HG03066 (cell line): ENCODE data around the gene RSRC1.
A peak's percentile ranks its signal among the peaks of the same experiment; 100 is the strongest.
"Not testable (repeated sequence)": the region's sequence is repeated elsewhere in the genome, so short reads cannot be mapped to it uniquely, and the experiment has no call there.

Source experiments
- ATAC-seq: cut with Tn5 transposase; IDR thresholded peaks from one replicate; pipeline ENCODE4 v1.9.1; 2021; ENCODE audit warnings: low read depth; ENCODE audit not compliant: unreplicated experiment

Gene RSRC1

DNA sequence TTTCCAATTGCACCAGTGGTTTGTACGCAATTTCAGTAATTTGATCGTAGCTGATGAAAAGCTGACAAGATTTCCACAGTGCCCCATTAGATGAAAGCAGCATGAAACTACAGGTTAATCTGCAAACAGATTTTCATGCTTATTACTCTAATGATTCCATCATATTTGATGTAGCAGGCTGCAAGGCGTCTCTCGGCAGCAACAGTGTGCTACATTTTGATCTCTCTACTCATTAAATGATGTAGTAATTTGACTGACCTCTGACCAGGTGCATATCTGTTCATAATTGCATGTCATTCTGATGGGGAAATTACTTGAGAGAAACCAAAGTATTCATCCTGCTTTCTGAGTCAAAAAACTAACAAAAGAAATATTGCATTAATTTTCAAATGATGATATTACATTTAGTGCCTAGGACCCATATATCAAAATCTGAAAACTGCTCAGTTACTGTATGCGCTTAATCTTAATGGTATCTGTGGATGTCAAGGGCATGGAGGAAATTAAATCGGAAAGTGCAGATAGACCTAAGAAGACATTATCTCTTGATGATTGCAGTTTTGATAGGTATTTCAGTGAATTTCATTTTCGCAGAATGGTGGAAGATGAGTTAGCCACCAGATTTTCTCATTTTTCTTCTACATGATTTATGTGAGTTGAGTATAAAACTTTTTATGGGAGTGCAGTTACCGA lies 198.5 kb downstream of the RSRC1 start:
- no peak for ATAC-seq

DNA sequence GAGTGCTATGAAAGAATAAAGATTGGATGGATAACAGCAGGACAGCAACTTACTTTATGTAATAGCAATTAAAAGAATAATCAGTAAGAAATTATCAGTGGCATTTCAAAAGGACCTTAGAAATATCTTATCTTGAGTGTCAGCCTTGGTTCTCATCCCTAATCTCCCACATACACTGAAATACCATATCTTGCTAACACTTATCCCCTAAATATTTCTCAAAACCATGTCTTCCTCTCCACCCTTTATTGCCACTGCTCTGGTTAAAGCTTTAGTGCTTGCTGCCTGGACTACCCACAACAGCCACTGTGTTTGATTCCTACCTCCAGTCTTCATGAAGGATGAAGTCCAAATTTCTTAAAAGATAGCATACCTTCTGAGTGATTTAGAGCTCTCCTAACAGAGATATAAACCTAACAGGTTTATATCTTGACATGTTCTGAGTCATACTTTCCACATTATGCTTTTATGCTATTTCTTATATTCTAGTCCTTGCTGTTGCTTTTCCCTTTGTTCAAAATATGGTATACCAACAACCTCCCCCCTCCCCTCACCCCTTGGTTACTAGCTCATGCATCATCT lies 202.8 kb downstream of the RSRC1 start:
- no peak for ATAC-seq

DNA sequence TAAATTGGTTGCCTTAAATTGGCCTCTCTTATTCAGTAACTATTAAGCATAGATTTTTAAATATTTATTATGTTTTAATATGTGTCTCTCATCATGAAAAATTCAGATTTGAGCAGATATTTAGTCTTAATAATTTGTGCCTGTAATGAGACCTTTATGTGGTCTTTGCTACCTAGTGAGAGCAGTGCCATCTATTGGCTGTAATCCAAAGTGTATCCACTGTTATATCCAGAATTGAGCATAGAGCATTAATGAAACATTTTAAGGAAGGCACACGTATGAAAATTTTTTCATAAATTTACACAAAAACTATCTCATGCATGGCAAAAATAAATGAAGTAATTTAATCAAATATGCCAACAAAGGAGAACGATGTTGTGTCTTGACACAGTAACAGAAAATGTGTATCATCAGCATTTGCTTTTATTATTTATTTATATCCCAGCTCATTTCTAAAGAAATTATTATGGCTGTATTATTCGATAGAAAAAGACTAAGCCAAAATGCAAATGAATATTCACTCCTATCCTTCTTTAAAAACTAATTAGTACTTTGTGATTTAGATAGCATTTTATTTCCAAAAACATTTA lies 203.5 kb downstream of the RSRC1 start:
- no peak for ATAC-seq

DNA sequence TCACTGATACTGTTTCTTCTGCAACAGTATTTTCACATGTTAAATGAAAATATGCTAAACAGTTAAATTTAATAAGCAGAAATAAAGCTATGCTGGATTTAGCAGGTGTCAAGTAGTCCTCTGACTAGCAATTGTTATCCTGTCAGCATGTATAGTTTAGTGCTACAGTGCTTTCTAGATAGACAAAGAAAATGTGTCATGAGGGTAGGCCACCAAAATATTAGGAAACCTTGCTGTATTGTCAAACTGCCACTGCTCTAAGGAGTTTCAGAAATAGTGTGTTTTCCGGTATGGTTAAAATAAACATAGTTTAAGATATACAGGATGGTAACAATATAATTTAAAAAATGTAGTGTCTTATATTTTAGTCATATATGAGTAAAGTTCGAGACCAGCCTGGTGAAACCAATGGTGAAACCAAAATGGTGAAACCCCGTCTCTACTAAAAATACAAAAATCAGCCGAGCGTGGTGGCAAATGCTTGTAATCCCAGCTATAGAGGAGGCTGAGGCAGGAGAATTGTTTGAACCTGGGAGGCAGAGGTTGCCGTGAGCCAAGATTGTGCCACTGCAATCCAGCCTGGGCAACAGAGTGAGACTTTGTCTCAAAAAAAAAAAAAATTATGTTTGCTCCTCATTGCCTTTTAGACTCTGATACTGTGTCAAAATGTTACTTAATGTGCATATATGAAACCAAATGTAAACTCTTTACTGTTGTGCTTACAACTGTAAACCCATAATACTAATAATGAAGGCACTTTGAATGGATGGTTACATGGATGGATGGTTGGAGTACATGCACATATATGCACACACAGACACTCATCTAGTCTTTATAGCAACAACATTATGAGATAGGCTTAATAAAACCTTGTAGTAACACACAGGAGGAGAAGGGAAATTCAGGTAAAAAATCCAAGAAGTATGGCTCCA lies 204.8 kb downstream of the RSRC1 start:
- ATAC-seq = peak; percentile 50

DNA sequence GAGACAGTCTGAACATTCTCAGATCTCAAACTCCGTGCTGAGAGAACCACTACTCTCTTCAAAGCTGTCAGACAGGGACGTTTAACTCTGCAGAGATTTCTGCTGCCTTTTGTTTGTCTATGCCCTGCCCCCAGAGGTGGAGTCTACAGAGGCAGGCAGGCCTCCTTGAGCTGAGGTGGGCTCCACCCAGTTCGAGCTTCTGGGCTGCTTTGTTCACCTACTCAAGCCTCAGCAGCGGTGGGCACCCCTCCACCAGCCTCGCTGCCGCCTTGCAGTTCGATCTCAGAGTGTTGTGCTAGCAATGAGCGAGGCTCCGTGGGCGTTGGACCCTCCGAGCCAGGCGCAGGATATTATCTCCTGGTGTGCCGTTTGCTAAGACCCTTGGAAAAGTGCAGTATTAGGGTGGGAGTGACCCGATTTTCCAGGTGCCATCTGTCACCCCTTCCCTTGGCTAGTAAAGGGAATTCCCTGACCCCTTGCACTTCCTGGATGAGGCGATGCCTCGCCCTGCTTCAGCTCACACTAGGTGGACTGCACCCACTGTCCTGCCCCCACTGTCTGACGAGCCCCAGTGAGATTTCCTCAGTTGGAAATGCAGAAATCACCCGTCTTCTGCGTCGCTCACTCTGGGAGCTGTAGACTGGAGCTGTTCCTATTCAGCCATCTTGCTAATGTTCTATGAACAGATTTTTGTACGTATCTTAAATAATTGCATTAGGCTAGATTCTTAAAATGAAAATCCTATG lies 220.0 kb downstream of the RSRC1 start:
- ATAC-seq = not testable (repeated sequence)

DNA sequence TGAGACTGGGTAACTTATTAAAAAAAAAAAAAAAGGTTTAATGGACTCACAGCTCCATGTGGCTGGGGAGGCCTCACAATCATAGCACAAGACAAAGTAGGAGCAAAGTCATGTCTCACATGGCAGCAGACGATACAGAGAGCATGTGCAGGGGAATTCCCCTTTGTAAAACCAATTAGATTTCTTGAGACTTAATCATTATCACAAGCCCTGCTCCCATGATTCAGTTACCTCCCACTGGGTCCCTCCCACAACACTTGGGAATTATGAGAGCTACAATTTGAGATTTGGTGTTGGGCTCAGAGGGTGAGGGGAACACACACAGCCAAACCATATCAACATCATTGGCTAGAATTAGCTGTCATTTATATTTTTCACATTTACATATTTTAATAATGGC lies 221.0 kb downstream of the RSRC1 start:
- no peak for ATAC-seq

DNA sequence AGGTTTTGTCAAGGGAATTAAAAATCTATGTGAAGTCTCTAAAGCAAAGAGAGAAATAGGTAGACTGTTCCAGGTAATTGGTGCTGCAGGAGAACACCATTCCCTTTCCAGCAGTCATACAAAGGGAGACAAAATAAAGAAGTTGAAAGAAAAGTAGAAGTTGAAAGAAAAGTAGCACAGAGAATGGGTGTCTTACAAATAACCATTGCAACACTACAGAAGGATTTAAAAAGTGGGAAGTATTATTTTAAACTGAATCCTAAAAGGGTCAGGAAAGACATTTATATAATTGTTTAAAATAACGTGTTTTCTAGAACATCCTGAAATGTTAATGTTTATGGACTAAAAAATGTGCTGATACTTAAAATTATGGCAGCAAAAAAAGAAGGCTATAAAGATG lies 223.8 kb downstream of the RSRC1 start:
- no peak for ATAC-seq

DNA sequence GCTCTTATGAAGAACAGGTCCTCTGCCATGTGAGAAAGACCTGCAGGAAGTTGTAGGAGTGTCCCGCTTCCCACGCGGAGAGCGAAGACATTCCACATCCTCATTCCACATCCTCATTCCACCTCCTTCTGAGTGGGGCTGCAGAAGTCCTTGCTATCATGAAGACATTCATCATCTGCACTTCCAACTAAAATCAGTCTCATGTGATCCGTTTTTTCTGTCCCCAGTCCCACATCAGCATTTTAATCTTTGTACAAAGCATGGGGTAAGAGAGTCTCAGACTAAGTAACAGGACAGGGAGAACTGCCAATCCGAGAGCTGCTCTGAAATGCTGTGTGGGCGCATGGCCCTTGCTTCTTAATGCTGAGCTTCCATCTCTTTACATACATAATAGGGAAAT lies 227.2 kb downstream of the RSRC1 start:
- ATAC-seq = no peak

DNA sequence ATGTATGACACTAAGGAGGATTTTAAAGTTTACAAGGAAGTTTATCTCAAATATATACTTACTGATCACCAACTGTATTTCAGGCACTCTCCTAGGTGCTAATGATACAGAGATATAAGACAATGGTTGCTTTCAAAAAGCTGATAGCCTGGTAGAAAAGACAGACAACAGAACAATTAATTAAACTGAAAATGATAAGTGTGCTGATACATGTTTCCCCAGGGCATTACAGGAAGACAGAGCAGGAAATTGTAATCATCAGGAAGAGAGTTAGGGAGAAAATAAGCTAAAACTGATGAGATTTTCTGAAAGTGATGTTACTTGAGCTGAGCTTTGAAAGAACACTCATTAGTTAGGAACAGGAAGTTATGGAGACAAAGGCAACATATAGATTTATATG lies 229.7 kb downstream of the RSRC1 start:
- no peak for ATAC-seq

DNA sequence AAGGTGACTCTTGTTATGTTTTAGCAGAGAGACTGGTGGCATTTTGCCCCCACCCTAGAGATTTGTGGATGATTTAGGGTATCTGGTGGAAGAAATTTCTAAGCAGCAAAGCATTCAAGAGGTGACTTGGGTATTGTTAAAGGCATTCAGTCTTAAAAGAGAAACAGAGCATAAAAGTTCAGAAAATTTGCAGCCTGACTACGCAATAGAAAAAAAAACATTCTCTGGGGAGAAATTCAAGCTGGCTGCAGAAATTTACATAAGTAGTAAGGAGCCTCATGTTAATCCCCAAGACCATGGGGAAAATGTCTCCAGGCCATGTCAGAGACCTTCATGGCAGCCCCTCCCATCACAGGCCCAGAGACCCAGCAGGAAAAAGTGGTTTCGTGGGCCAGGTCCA lies 231.1 kb downstream of the RSRC1 start:
- not testable (repeated sequence) for ATAC-seq

DNA sequence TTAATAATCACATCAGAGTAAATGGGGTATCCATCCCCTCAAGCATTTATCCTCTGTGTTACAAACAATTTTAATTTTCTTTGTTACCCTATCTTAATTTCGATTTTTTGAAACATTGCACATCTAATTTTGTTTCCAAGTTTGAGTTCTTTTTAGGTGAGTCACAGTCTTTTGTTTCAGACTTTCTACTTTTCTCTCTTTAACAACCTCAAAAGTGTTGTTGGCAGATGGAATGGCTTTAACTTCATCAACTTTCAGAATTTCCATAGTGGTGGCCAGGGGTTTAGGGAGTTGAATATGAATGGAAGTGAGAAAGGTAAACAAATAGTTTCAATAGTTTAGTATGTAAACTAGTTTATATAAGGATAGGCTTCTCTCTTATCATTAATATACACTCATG lies 238.1 kb downstream of the RSRC1 start:
- ATAC-seq = no peak

DNA sequence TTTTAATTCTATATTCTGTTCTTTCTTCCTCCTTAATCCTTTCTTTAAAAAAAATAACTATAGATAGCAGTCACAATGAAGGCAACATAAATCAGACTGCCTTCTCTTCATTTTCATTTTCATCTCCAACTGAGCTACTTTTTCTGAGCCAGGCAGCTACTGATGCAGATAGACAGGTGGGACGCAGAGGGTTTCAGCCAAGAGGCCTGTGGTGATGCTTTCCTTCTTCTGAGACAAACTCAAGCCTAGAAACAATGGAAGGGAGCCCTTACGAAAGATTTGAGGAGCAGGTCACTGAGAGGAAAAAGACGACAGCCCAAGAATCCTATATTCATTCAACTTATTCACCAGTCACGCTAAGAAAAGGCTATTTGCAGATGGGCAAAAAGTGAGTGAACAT lies 241.1 kb downstream of the RSRC1 start:
- no peak for ATAC-seq

DNA sequence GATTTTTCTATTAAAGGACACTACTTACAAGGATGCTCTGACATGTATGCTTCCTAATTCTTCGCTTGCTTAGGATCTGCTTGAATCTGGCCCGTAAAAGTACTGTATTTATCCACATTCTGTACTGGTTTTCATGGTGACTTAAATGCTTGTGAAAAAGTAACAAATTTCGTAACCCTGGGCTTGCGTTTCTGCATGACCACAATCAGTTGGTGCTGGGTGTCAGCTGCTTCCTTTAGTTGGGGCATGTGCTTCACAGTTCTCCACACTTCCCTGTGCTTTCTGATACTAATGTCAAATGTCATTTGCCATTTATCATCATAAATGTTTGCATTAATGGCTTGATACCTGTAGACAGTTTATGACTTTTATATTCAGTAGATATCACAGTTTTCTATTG lies 242.7 kb downstream of the RSRC1 start:
- ATAC-seq = no peak

DNA sequence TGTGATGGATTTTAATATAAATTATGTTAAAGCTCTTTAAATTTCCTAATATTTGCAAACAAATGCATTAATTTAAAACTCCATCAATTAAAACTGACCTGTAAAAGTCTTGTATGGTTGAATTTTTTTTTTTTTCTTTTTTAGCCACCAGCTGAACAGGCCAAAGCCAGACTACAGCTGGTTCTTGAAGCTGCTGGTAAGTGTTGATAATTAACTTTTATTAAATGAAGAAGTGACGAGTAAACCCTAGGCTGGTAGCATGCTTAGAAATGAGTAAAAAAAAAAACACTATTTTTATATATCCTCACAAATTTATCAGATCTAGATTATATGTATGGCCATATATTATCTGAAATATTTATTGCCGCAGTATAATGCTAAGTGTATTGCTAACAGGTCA lies 244.8 kb downstream of the RSRC1 start:
- no peak for ATAC-seq

DNA sequence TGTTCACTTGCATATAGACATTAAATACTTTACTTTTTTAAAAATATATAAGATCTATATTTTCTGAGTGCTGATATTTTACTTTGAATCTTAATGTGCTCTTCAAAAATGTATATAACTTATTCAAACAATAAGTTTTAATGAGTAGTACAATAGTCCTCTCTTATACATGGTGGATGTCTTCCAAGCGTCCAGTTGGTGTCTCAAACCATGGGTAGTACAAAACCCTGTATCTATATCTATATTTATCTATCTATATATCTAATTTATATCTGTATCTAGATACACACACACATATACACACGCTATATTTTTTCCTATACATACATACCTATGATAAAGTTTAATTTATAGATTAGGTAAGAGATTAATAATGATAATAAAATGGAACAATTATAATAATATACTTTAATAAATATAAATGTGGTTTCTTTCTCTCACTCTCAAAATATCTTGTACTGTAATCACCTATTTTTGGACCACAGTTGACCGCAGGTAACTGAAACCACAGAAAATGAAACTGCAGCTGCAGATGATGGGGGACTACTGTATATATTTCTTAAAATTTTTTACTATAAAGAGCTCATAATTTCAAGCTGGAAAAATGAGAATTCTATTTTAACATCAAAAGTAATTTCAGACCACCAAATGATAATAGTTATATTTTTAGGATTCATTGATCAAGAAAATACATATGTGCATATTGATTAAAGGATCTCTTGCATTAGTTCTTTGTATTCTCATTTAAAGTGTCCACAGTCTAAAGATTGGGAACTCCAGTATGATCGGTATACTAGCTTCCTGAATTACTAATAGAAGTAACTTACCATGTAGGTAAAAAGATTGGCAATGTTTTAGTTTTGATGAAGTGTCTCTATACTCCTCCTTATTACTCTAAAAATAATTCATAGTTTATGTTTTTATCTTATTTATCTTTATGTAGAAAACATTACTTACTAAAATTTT lies 246.0 kb downstream of the RSRC1 start:
- peak; percentile 95 for ATAC-seq

DNA sequence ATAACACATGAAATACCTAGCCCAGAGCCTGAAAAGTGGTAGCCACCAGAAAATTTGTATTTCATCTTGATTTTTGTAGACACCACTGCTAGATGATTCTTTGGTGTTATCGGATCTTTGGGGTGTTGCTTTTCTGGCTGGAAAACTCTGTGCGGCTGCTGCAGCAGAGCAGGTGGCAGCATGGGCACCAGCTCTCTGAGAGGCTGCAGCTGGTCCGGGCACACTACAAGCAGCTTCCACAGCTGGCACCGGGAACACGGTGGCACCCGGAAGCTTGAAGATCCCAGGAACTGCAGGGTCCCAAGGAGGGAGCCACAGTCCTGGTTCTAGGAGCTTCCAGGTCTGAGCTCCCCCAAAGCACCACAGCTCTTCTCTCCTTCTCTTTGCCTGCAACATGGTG lies 249.4 kb downstream of the RSRC1 start:
- no peak for ATAC-seq

DNA sequence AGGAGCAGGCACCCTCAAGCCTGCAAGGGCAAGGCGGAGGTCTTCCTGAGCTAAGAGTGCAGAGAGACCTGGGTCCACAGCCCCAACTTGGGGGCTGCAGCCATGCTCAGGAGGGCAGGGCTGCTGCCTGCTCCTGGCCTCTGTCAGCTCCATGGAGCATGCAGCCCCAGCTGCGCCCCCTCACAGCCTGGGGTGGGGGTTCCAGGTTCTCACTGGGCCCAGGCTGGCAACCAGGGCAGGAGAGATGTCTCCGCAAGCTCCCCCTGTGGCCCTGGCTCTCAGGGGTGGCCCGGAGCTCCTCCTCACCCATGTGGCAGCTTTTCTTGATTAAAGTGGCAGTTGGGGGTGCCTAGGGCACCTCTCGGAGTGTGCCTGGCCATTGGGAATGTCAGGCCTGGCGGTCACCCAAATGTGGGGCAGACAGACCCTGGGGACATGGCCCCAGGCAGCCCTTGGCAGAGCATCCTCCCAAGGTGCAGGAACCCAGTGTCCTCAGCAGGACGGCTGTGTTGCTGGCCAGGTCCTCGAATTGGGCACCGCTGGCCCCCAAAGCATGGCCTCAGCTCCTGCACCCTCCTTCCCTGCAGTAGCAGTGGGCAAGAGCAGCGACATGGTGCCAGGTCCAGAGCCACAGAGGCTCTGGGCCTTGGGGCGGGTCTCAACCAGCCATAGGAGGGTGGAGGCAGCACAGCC lies 251.0 kb downstream of the RSRC1 start:
- no peak for ATAC-seq

DNA sequence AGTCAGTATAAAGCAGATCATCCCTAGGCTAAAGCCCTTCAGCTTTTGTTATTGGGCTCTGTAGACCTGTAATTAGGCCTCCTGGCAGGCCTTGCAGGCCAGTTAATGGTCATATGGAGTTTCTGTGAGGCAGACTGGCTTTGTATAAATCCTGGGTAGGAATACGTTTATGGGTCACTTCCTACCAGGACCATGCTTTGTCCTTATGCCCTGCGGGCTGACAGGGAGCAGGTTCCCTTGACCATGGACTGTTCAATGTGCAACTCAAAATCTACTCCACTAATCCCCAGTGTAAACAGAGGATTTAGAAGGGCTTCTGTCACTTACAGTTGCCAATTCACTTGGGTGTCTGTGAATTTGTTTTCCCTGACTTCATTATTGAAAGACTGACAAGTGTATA lies 258.4 kb downstream of the RSRC1 start:
- ATAC-seq = no peak

DNA sequence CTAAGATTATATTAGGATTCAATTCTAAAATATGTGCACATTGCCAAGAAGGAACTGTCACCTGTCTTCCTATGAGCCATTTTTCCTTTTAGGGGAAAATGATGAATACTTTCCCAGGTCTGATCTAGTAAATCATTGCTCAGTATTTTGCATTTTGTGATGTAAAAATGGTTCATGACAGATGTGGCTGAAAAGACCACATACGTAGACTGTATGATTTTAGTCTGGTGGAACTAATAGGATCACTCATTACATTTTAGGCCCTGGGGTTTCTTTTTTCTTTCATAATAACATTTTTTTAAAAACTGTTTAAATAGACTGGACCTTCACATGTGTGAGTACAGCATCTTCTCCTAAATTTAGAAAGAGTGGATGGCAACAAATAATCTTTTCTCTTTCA lies 259.4 kb downstream of the RSRC1 start:
- no peak for ATAC-seq
